Measurements from ENCODE around the gene ZNF66. TPM values are rescaled to one million over a fixed set of nuclear protein-coding genes. Genes with fewer than 3 reads are reported as not detected.

ZNF66 gene
- total and polyA plus RNA-seq, 2 experiments from 2014 or later: 5.5 to 5.7 TPM

DNA sequence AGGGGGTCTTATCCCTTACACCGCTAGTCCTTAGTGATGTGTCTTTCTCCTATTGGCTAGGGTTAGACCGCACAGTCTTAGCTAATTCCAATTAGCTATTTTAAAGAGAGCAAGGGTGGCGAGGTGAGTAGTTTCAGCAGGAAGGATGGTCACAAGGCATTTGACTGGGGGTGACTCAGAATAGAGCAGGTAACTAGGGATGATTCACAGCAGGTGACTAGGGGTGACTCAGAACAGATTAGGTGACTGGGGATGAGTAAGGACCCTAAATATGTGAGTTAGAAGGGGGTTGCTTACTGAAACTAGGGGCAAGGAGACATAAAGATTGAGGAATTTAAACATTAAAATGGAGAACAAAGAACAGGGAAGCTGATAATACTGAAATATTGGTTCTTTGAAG, 64.3 kb downstream of the ZNF66 start:
- no peak for DNase-seq (ENCODE audit: low read depth in 1 of 2, low spot score in 1 of 2)
- H3K27me3 ChIP-seq: no peaks in the 10 kb centered on the region
- no peaks in the 10 kb centered on the region for H3K4me1 ChIP-seq (ENCODE audit: low read depth)
- H3K4me3 ChIP-seq: no peak overlapping the region
- H3K36me3 ChIP-seq: no peaks in the 10 kb centered on the region
- H3K27ac ChIP-seq: no peak overlapping the region
- TF ChIP-seq, protein P1, sequence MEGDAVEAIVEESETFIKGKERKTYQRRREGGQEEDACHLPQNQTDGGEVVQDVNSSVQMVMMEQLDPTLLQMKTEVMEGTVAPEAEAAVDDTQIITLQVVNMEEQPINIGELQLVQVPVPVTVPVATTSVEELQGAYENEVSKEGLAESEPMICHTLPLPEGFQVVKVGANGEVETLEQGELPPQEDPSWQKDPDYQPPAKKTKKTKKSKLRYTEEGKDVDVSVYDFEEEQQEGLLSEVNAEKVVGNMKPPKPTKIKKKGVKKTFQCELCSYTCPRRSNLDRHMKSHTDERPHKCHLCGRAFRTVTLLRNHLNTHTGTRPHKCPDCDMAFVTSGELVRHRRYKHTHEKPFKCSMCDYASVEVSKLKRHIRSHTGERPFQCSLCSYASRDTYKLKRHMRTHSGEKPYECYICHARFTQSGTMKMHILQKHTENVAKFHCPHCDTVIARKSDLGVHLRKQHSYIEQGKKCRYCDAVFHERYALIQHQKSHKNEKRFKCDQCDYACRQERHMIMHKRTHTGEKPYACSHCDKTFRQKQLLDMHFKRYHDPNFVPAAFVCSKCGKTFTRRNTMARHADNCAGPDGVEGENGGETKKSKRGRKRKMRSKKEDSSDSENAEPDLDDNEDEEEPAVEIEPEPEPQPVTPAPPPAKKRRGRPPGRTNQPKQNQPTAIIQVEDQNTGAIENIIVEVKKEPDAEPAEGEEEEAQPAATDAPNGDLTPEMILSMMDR (IDR thresholded peaks at IDR 0.05; ENCODE audit: low read depth, low read length): no peak
- no peaks in the 10 kb centered on the region for H3K9me3 ChIP-seq (ENCODE audit: low read depth)

Other genes with a start within 250 kb of the ZNF66 start
- gene ZNF737, start 210.5 kb upstream of the ZNF66 start, total RNA-seq: 16.3 and 18.7 TPM in 2 replicates
- 14.9 and 15.1 TPM in 2 replicates for gene ZNF737, start 210.5 kb upstream of the ZNF66 start, polyA plus RNA-seq
- 14.1 and 18.4 TPM in 2 replicates for gene ZNF626, start 114.7 kb upstream of the ZNF66 start, total RNA-seq
- gene ZNF626, start 114.7 kb upstream of the ZNF66 start, polyA plus RNA-seq: 17.6 and 24.0 TPM in 2 replicates
- gene ZNF85, start 146.9 kb downstream of the ZNF66 start, total RNA-seq: 6.5 and 11.7 TPM in 2 replicates
- 9.4 and 10.8 TPM in 2 replicates for gene ZNF85, start 146.9 kb downstream of the ZNF66 start, polyA plus RNA-seq
- gene ZNF430, start 244.4 kb downstream of the ZNF66 start, total RNA-seq: 12.0 and 18.6 TPM in 2 replicates
- 6.3 and 13.5 TPM in 2 replicates for gene ZNF430, start 244.4 kb downstream of the ZNF66 start, polyA plus RNA-seq

Measured in cardiac muscle cell (in vitro differentiated cells and primary cell).